Central memory CD8-positive, alpha-beta T cell (primary cell): ENCODE data around the gene NPS.

ENCODE experiments used
- ATAC-seq: fragments of 150-1000 bp; cut with Tn5 transposase; replicated peaks from 2 replicates; pipeline ENCODE4 v1.10.0; 2022; ENCODE audit warnings: mild to moderate bottlenecking, moderate FRiP score, moderate number of reproducible peaks; ENCODE audit not compliant: poor library complexity, severe bottlenecking; ENCODE audit errors: extremely low read depth
- DNase-seq, 2 donors: peaks; one replicate each; pipeline ENCODE4 v3.0.0; 2021; ENCODE audit warnings: low spot score in 2 of 2
- H3K27ac Mint-ChIP-seq: one replicate; pipeline ENCODE4 v1.8.0; 2022; ENCODE audit warnings: low read depth, mild to moderate bottlenecking, moderate library complexity, mixed read lengths
- H3K27me3 Mint-ChIP-seq: one replicate; pipeline ENCODE4 v1.8.0; 2022; ENCODE audit warnings: mixed read lengths
- H3K36me3 Mint-ChIP-seq: one replicate; pipeline ENCODE4 v1.8.0; 2022; ENCODE audit warnings: mild to moderate bottlenecking, moderate library complexity, mixed read lengths; ENCODE audit not compliant: insufficient read depth
- H3K4me1 Mint-ChIP-seq: one replicate; pipeline ENCODE4 v1.8.0; 2022; ENCODE audit warnings: mixed read lengths
- H3K4me3 Mint-ChIP-seq: one replicate; pipeline ENCODE4 v1.8.0; 2022; ENCODE audit warnings: mild to moderate bottlenecking, moderate library complexity, mixed read lengths
- H3K9me3 Mint-ChIP-seq: one replicate; pipeline ENCODE4 v1.8.0; 2022; ENCODE audit warnings: mixed read lengths

NPS gene

GRCh38 chr10:127587668-127588365, 38.7 kb downstream of the NPS start:
- ATAC-seq (no peak), DNase-seq (no peak)
- H3K4me3 Mint-ChIP-seq, result no peak overlapping the region
- H3K27me3 Mint-ChIP-seq, result peaks cover 11% of the 10 kb centered on the region
- no peaks in the 10 kb centered on the region for H3K36me3 Mint-ChIP-seq
- peaks cover 6% of the 10 kb centered on the region for H3K9me3 Mint-ChIP-seq
- H3K4me1 Mint-ChIP-seq, result no peaks in the 10 kb centered on the region
- H3K27ac Mint-ChIP-seq, result no peak overlapping the region

GRCh38 chr10:127592586-127592985, 43.5 kb downstream of the NPS start:
- Mint-ChIP-seq H3K27ac (no peak overlapping the region), H3K4me1 (no peaks in the 10 kb centered on the region), H3K36me3 (no peaks in the 10 kb centered on the region), H3K9me3 (peaks cover 6% of the 10 kb centered on the region), H3K4me3 (no peak overlapping the region), H3K27me3 (no peaks in the 10 kb centered on the region)
- DNase-seq, result no peak
- ATAC-seq, result no peak

- H3K4me3 Mint-ChIP-seq, result no peak overlapping the region
Measured at GRCh38 chr10:127600479-127600878, 51.4 kb downstream of the NPS start.

More at GRCh38 chr10:127600479-127600878, 51.4 kb downstream of the NPS start:
- ATAC-seq (no peak), DNase-seq (no peak)
- Mint-ChIP-seq H3K9me3 (peaks cover 12% of the 10 kb centered on the region), H3K4me1 (no peaks in the 10 kb centered on the region), H3K27me3 (no peaks in the 10 kb centered on the region), H3K36me3 (peaks cover 2% of the 10 kb centered on the region), H3K27ac (no peak overlapping the region)
